Endothelial cell of umbilical vein (primary cell): ENCODE measurements around the gene PIM2. TPM values are rescaled to one million over a fixed set of nuclear protein-coding genes. Genes with fewer than 3 reads are reported as not detected.

ENCODE experiments used
- BruUV-seq: library from RNA; stranded (reverse); fragments of 400-500 nt; replicated peaks from 2 replicates; lab custom pipeline; 2021; lab: Mats Ljungman, UMichigan
- CTCF ChIA-PET: fragments of 300-600, 350-600 bp; sonication (Branson Sonifier 250); formaldehyde crosslinking; loops from one replicate; lab custom pipeline; 2021; ENCODE audit warnings: antibody characterized with exemption, inconsistent platforms; lab: Charles Lee
- POLR2A ChIA-PET: fragments of 300-600, 350-600 bp; sonication (Branson Sonifier 250); formaldehyde crosslinking; loops from one replicate; lab custom pipeline; 2021; ENCODE audit warnings: antibody characterized with exemption, inconsistent platforms; lab: Charles Lee
- DNase-seq: peaks from one replicate; pipeline ENCODE4 v3.0.0-alpha.2; 2011; ENCODE audit warnings: low read depth, low spot score
- FAIRE-seq: peaks from 2 replicates; lab custom pipeline; 2011; peaks lifted over from hg19 to GRCh38; lab: Jason Lieb, UNC
- H2AFZ ChIP-seq: 2 replicates; pipeline ENCODE4 v1.6.0; 2012; ENCODE audit warnings: low read depth, low read length, control low read depth, inconsistent platforms
- H3K27ac ChIP-seq: 2 replicates; pipeline ENCODE4 v1.5.1; 2011; ENCODE audit warnings: low read depth, mild to moderate bottlenecking, control low read depth, low read length, moderate library complexity; ENCODE audit not compliant: insufficient read depth
- H3K27me3 ChIP-seq, 2 experiments: 2 replicates each; pipeline versions ENCODE4 v1.6.0 to v1.6.1; 2011; ENCODE audit warnings: low read length in 2 of 2, mixed read lengths in 1 of 2; ENCODE audit not compliant: control insufficient read depth in 2 of 2, insufficient read depth in 2 of 2
- H3K36me3 ChIP-seq, 2 experiments: 2 replicates in 1 of 2; 3 replicates in 1 of 2; pipeline ENCODE4 v1.5.1; 2011; ENCODE audit warnings: low read length in 2 of 2, mild to moderate bottlenecking in 1 of 2, moderate library complexity in 1 of 2; ENCODE audit not compliant: control insufficient read depth in 2 of 2, insufficient read depth in 2 of 2; ENCODE audit errors: extremely low read depth in 1 of 2
- H3K4me1 ChIP-seq: 3 replicates; pipeline ENCODE4 v1.5.1; 2011; ENCODE audit warnings: mild to moderate bottlenecking, low read length; ENCODE audit not compliant: control insufficient read depth, insufficient read depth; ENCODE audit errors: extremely low read depth
- H3K4me2 ChIP-seq: 2 replicates; pipeline ENCODE4 v1.6.1; 2011; ENCODE audit warnings: low read length, control low read depth, mixed read lengths; ENCODE audit not compliant: insufficient read depth
- H3K4me3 ChIP-seq, 3 experiments: fragments of 200-600 bp in 1 of 3; sonication (generic), shearing (Covaris generic) in 1 of 3; replicated peaks in 1 of 3; 2 replicates each; pipeline ENCODE4 v1.5.1; 2011 to 2016; ENCODE audit warnings: control low read depth in 3 of 3, low read length in 3 of 3, mild to moderate bottlenecking in 2 of 3, inconsistent platforms in 1 of 3, low read depth in 1 of 3, moderate library complexity in 1 of 3; ENCODE audit not compliant: insufficient read depth in 1 of 3
- H3K79me2 ChIP-seq: 2 replicates; pipeline ENCODE4 v1.6.0; 2012; ENCODE audit warnings: low read length, inconsistent platforms; ENCODE audit not compliant: control insufficient read depth, insufficient read depth
- H3K9ac ChIP-seq: replicated peaks from 2 replicates; pipeline ENCODE3; 2011; ENCODE audit warnings: low read length, control low read depth; ENCODE audit not compliant: insufficient read depth; ENCODE audit errors: extremely low read depth
- H3K9me1 ChIP-seq: replicated peaks from 3 replicates; pipeline ENCODE4 v1.6.0; 2011; ENCODE audit warnings: mild to moderate bottlenecking, low read length; ENCODE audit not compliant: control insufficient read depth, insufficient read depth; ENCODE audit errors: extremely low read depth
- H3K9me3 ChIP-seq: replicated peaks from 2 replicates; pipeline ENCODE4 v1.5.1; 2012; ENCODE audit warnings: low read length, inconsistent platforms; ENCODE audit not compliant: control insufficient read depth, insufficient read depth
- H4K20me1 ChIP-seq: replicated peaks from 2 replicates; pipeline ENCODE3; 2011; ENCODE audit warnings: mild to moderate bottlenecking, low read length; ENCODE audit not compliant: control insufficient read depth, insufficient read depth; ENCODE audit errors: extremely low read depth
- EZH2 ChIP-seq: IDR thresholded peaks from 2 replicates; pipeline ENCODE4 v1.6.1; 2012; ENCODE audit warnings: borderline replicate concordance, low read depth, mild to moderate bottlenecking, moderate library complexity, low read length, inconsistent platforms; ENCODE audit not compliant: severe bottlenecking
- GATA2 ChIP-seq: IDR thresholded peaks from 2 replicates; pipeline ENCODE4 v1.7.0; 2011; ENCODE audit warnings: low read depth, mild to moderate bottlenecking, moderate library complexity, mixed read lengths, low read length; ENCODE audit not compliant: insufficient read length, insufficient read depth
- dilution Hi-C: fragments of 300-500 bp; cut with MboI; formaldehyde crosslinking; loops from one replicate; pipeline ENCODE4 v1.15.0; 2019; ENCODE audit warnings: low sequenced_read_pairs; ENCODE audit not compliant: extremely low pct_ligation_motif_present
- intact Hi-C: fragments of 100-400 bp; cut with micrococcal nuclease; formaldehyde crosslinking; loops from one replicate; pipeline ENCODE4 v1.10.0; 2022
- polyA plus RNA-seq, 4 experiments: library from polyadenylated mRNA; depleted of rRNA in 3 of 4; stranded (reverse) in 3 of 4; unstranded in 1 of 4; fragments of >200 nt; gene quantifications; 2 replicates each; pipeline versions ENCODE4 v1.2.1 to v1.2.3, GENCODE V29; 2011 to 2012; ENCODE audit warnings: missing spikeins in 1 of 4
- small RNA-seq: library from RNA; depleted of rRNA; stranded (forward); fragments of <200 nt; gene quantifications from one replicate; pipeline ENCODE3, GENCODE V24; 2012; ENCODE audit warnings: low replicate concordance, low read depth; ENCODE audit not compliant: insufficient read depth, insufficient read length
- total RNA-seq: library from RNA; stranded (reverse); gene quantifications from 2 replicates; pipeline ENCODE4 v1.2.3, GENCODE V29; 2021

PIM2 gene
- total and polyA plus RNA-seq, 2 donors (not counting 3 experiments of a cell fraction or from before 2014, with no cell fraction given): 7.4 to 7.5 TPM

GRCh38 chrX:48864210-48864609 is 54.6 kb downstream of the PIM2 start:
- TF ChIP-seq GATA2 (peak; percentile 48), EZH2 (no peak)
- Histone ChIP-seq H3K4me2 (no peak overlapping the region), H3K9me3 (no peaks in the 10 kb centered on the region), H2AFZ (no peak overlapping the region), H3K79me2 (no peaks in the 10 kb centered on the region), H3K9me1 (no peaks in the 10 kb centered on the region), H3K4me3 (no peak overlapping the region), H3K36me3 (no peaks in the 10 kb centered on the region), H3K4me1 (peaks cover 2% of the 10 kb centered on the region), H3K27me3 (no peaks in the 10 kb centered on the region), H3K9ac (no peak overlapping the region), H3K27ac (no peak overlapping the region), H4K20me1 (no peaks in the 10 kb centered on the region)
- peak; percentile 77 for FAIRE-seq
- POLR2A ChIA-PET: no interaction called here
- no TSS peak for BruUV-seq
- dilution Hi-C loops: no loop called here
- CTCF ChIA-PET: interaction anchor here (0.9 kb wide), 1 partner anchor 27 kb away, joined by 5 read pairs; no protein-coding TSS in a partner anchor
- peak; percentile 3 for DNase-seq
- intact Hi-C loops: no loop called here

Small RNA genes within 50 kb of the gene (small RNA-seq; reads per million reads assigned to genes)
- not detected for gene RNU6-722P

Other genes starting within 250 kb of the PIM2 start
- gene WAS, start 235.2 kb downstream of the PIM2 start, total RNA-seq: 0.73 TPM in 1 of 2 replicates, not detected in the other
- gene WAS, start 235.2 kb downstream of the PIM2 start, polyA plus RNA-seq: not detected in 2 replicates
- 18.2 and 20.0 TPM in 2 replicates for gene SUV39H1, start 222.3 kb downstream of the PIM2 start, total RNA-seq
- gene SUV39H1, start 222.3 kb downstream of the PIM2 start, polyA plus RNA-seq: 19.0 and 22.0 TPM in 2 replicates
- not detected in 2 replicates for gene GLOD5, start 157.3 kb downstream of the PIM2 start, total RNA-seq
- not detected in 2 replicates for gene GLOD5, start 157.3 kb downstream of the PIM2 start, polyA plus RNA-seq
- gene GATA1, start 132.4 kb downstream of the PIM2 start, total RNA-seq: not detected in 2 replicates
- not detected in 2 replicates for gene GATA1, start 132.4 kb downstream of the PIM2 start, polyA plus RNA-seq
- 58.4 and 65.7 TPM in 2 replicates for gene HDAC6, start 117.0 kb downstream of the PIM2 start, total RNA-seq
- 43.7 and 49.3 TPM in 2 replicates for gene HDAC6, start 117.0 kb downstream of the PIM2 start, polyA plus RNA-seq
- gene ERAS, start 92.5 kb downstream of the PIM2 start, total RNA-seq: not detected in 2 replicates
- 0.14 TPM in 1 of 2 replicates, not detected in the other for gene ERAS, start 92.5 kb downstream of the PIM2 start, polyA plus RNA-seq
- gene PCSK1N, start 83.4 kb downstream of the PIM2 start, total RNA-seq: 0.44 TPM in 1 of 2 replicates, not detected in the other
- not detected in 2 replicates for gene PCSK1N, start 83.4 kb downstream of the PIM2 start, polyA plus RNA-seq
- gene TIMM17B, start 21.3 kb downstream of the PIM2 start, total RNA-seq: 30.0 and 36.0 TPM in 2 replicates
- 73.1 and 107 TPM in 2 replicates for gene TIMM17B, start 21.3 kb downstream of the PIM2 start, polyA plus RNA-seq
- 72.8 and 86.3 TPM in 2 replicates for gene PQBP1, start 21.1 kb downstream of the PIM2 start, total RNA-seq
- gene PQBP1, start 21.1 kb downstream of the PIM2 start, polyA plus RNA-seq: 83.5 and 86.8 TPM in 2 replicates
- 28.9 and 31.4 TPM in 2 replicates for gene SLC35A2, start 7.4 kb downstream of the PIM2 start, total RNA-seq
- gene SLC35A2, start 7.4 kb downstream of the PIM2 start, polyA plus RNA-seq: 64.5 and 76.5 TPM in 2 replicates
- gene OTUD5, start 38.6 kb upstream of the PIM2 start, total RNA-seq: 41.0 and 44.3 TPM in 2 replicates
- gene OTUD5, start 38.6 kb upstream of the PIM2 start, polyA plus RNA-seq: 44.6 and 46.3 TPM in 2 replicates
- gene KCND1, start 52.8 kb upstream of the PIM2 start, total RNA-seq: 0.67 and 1.3 TPM in 2 replicates
- 0.54 and 1.1 TPM in 2 replicates for gene KCND1, start 52.8 kb upstream of the PIM2 start, polyA plus RNA-seq
- 48.5 and 49.4 TPM in 2 replicates for gene GRIPAP1, start 83.2 kb upstream of the PIM2 start, total RNA-seq
- 19.0 and 25.3 TPM in 2 replicates for gene GRIPAP1, start 83.2 kb upstream of the PIM2 start, polyA plus RNA-seq
- gene TFE3, start 124.3 kb upstream of the PIM2 start, total RNA-seq: 35.5 and 37.1 TPM in 2 replicates
- gene TFE3, start 124.3 kb upstream of the PIM2 start, polyA plus RNA-seq: 22.3 and 26.8 TPM in 2 replicates
- gene CCDC120, start 140.0 kb upstream of the PIM2 start, total RNA-seq: 5.7 and 6.4 TPM in 2 replicates
- 2.8 and 3.1 TPM in 2 replicates for gene CCDC120, start 140.0 kb upstream of the PIM2 start, polyA plus RNA-seq
- gene PRAF2, start 155.0 kb upstream of the PIM2 start, total RNA-seq: 41.6 and 45.4 TPM in 2 replicates
- gene PRAF2, start 155.0 kb upstream of the PIM2 start, polyA plus RNA-seq: 36.2 and 40.1 TPM in 2 replicates
- 29.9 and 32.2 TPM in 2 replicates for gene WDR45, start 160.9 kb upstream of the PIM2 start, total RNA-seq
- gene WDR45, start 160.9 kb upstream of the PIM2 start, polyA plus RNA-seq: 70.4 and 73.1 TPM in 2 replicates
- gene GPKOW, start 204.7 kb upstream of the PIM2 start, total RNA-seq: 21.3 and 22.6 TPM in 2 replicates
- 17.5 and 22.1 TPM in 2 replicates for gene GPKOW, start 204.7 kb upstream of the PIM2 start, polyA plus RNA-seq
- gene MAGIX, start 243.7 kb upstream of the PIM2 start, total RNA-seq: 0.48 and 0.77 TPM in 2 replicates
- gene MAGIX, start 243.7 kb upstream of the PIM2 start, polyA plus RNA-seq: 0.88 and 0.94 TPM in 2 replicates